WTC11 (cell line): ENCODE results near the gene SREBF2. TPM values are rescaled to one million over a fixed set of nuclear protein-coding genes. Genes with fewer than 3 reads are reported as not detected.
A peak's percentile ranks its signal among the peaks of the same experiment; 100 is the strongest.

Experiments used
- ATAC-seq: fragments of 200-7000 bp; cut with Tn5 transposase; 2 replicates; pipeline ENCODE4 v1.10.0; 2021; ENCODE audit warnings: mild to moderate bottlenecking, moderate library complexity
- CTCF ChIA-PET: fragments of 300-600 bp; sonication (Branson Sonifier 250); formaldehyde crosslinking; loops from one replicate; lab custom pipeline; 2021; ENCODE audit warnings: antibody characterized with exemption; lab: Charles Lee
- POLR2A ChIA-PET: fragments of 350-600 bp; sonication (Branson Sonifier 250); formaldehyde crosslinking; loops from one replicate; lab custom pipeline; 2021; ENCODE audit warnings: antibody characterized with exemption; lab: Charles Lee
- DNase-seq: peaks from one replicate; pipeline ENCODE4 v3.0.0; 2021; ENCODE audit warnings: low spot score
- H3K27ac Mint-ChIP-seq: 2 replicates; pipeline ENCODE4 v1.8.0; 2021; ENCODE audit warnings: mixed read lengths
- H3K27me3 Mint-ChIP-seq: 2 replicates; pipeline ENCODE4 v1.8.0; 2021; ENCODE audit warnings: low read depth, mild to moderate bottlenecking, moderate library complexity, mixed read lengths
- H3K36me3 Mint-ChIP-seq: 2 replicates; pipeline ENCODE4 v1.8.0; 2021; ENCODE audit warnings: mixed read lengths
- H3K4me1 Mint-ChIP-seq: 2 replicates; pipeline ENCODE4 v1.8.0; 2022; ENCODE audit warnings: mixed read lengths
- H3K4me3 Mint-ChIP-seq: 2 replicates; pipeline ENCODE4 v1.8.0; 2021; ENCODE audit warnings: mild to moderate bottlenecking, moderate library complexity, mixed read lengths
- H3K9me3 Mint-ChIP-seq: 2 replicates; pipeline ENCODE4 v1.8.0; 2021; ENCODE audit warnings: mixed read lengths
- ATF1 ChIP-seq: sonication (generic); formaldehyde crosslinking; IDR thresholded peaks from 2 replicates; pipeline ENCODE4 v1.8.1; 2023; ENCODE audit warnings: mild to moderate bottlenecking, moderate library complexity, missing genetic modification reagents
- ATF3 ChIP-seq: sonication (generic); formaldehyde crosslinking; conservative IDR thresholded peaks from 2 replicates; pipeline ENCODE4 v1.8.1; 2022; ENCODE audit warnings: mild to moderate bottlenecking, missing genetic modification reagents
- E2F5 ChIP-seq: sonication (generic); formaldehyde crosslinking; IDR thresholded peaks from 2 replicates; pipeline ENCODE4 v1.8.1; 2022; ENCODE audit warnings: mild to moderate bottlenecking, moderate library complexity, missing genetic modification reagents
- ESRRA ChIP-seq: sonication (generic); formaldehyde crosslinking; IDR thresholded peaks from 2 replicates; pipeline ENCODE4 v1.8.1; 2022; ENCODE audit warnings: mild to moderate bottlenecking, missing genetic modification reagents, borderline replicate concordance
- ETV6 ChIP-seq: sonication (generic); formaldehyde crosslinking; IDR thresholded peaks from 2 replicates; pipeline ENCODE4 v1.8.1; 2022; ENCODE audit warnings: mild to moderate bottlenecking, missing genetic modification reagents
- FOXJ3 ChIP-seq: sonication (generic); formaldehyde crosslinking; IDR thresholded peaks from 2 replicates; pipeline ENCODE4 v1.9.0; 2021; ENCODE audit warnings: missing genetic modification reagents, mild to moderate bottlenecking, borderline replicate concordance
- FOXK1 ChIP-seq: sonication (generic); formaldehyde crosslinking; IDR thresholded peaks from 2 replicates; pipeline ENCODE4 v1.8.0; 2022; ENCODE audit warnings: mild to moderate bottlenecking, moderate library complexity, missing genetic modification reagents
- GTF2I ChIP-seq: fragments of 250-450 bp; sonication (Bioruptor Pico); conservative IDR thresholded peaks from 2 replicates; pipeline ENCODE4 v1.4.0; 2021; ENCODE audit warnings: mild to moderate bottlenecking
- IRF1 ChIP-seq: sonication (generic); formaldehyde crosslinking; IDR thresholded peaks from 2 replicates; pipeline ENCODE4 v1.8.0; 2023; ENCODE audit warnings: missing genetic modification reagents
- ZNF416 ChIP-seq: fragments of 250-450 bp; sonication (Bioruptor Pico); IDR thresholded peaks from 2 replicates; pipeline ENCODE4 v1.9.0; 2021; ENCODE audit warnings: mild to moderate bottlenecking, inconsistent platforms
- ZNF532 ChIP-seq: fragments of 250-450 bp; sonication (Bioruptor Pico); IDR thresholded peaks from 2 replicates; pipeline ENCODE4 v1.9.0; 2021; ENCODE audit warnings: mild to moderate bottlenecking, borderline replicate concordance
- total RNA-seq: library from RNA; stranded (reverse); gene quantifications from 3 replicates; pipeline ENCODE4 v1.2.3, GENCODE V29; 2021
- TF ChIP-seq, protein P1 (sequence below): fragments of 250-450 bp; sonication (Bioruptor Pico); IDR thresholded peaks from 2 replicates; pipeline ENCODE4 v1.9.0; 2021; ENCODE audit warnings: mild to moderate bottlenecking
- TF ChIP-seq, protein P2 (sequence below): sonication (generic); formaldehyde crosslinking; IDR thresholded peaks from 2 replicates; pipeline ENCODE4 v1.8.1; 2023; ENCODE audit warnings: mild to moderate bottlenecking, missing genetic modification reagents, moderate library complexity
- TF ChIP-seq, protein P3 (sequence below): sonication (generic); formaldehyde crosslinking; IDR thresholded peaks from 2 replicates; pipeline ENCODE4 v1.8.0; 2022; ENCODE audit warnings: mild to moderate bottlenecking, missing genetic modification reagents
- TF ChIP-seq, protein P4 (sequence below): sonication (generic); formaldehyde crosslinking; IDR thresholded peaks from 2 replicates; pipeline ENCODE4 v1.8.0; 2022; ENCODE audit warnings: mild to moderate bottlenecking, missing genetic modification reagents
- TF ChIP-seq, protein P5 (sequence below): sonication (generic); formaldehyde crosslinking; IDR thresholded peaks from 2 replicates; pipeline ENCODE4 v1.8.0; 2023; ENCODE audit warnings: mild to moderate bottlenecking, missing genetic modification reagents
- TF ChIP-seq, protein P6 (sequence below): fragments of 250-450 bp; sonication (Bioruptor Pico); IDR thresholded peaks from 2 replicates; pipeline ENCODE4 v1.9.0; 2021; ENCODE audit warnings: mild to moderate bottlenecking

SREBF2 gene
- total RNA-seq, 1 experiment from 2014 or later: 151 TPM

DNA sequence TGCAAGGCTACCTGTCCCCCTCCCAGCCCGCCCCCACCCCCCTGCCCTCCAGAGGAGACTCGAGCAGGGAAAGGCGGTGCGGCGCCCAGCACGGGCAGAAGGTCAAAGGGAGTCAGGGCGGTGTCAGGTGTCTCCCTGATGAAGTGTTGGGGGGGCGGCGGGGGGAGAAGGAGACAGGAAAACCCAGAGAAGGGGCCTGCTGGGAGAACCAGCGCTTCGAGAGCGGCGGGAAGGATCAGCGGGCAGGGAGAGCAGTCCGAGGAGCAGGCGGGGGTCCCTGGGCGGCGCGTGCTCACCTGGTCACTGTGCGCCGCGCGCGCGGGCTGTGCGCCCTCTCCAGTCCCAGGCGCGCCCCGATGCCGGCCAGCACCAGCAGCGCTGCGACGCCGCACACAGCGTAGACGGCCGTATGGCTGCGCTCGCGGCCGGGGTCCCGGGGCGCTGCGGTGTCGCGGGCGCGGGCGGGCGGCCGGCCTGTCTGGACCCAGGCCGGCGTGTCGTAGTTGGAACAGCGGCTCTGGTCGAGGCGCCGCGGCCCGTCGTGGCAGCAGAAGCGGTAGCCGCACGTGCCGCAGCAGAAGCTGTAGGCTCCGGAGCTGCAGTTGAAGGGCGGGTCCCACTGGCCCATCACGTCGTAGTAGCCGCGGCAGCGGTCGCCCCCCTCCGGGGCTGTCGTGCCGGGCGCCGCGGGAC, 81.1 kb downstream of the SREBF2 start:
- ChIA-PET CTCF (interaction anchor here (0.8 to 3.0 kb wide), 5 partner anchors 12 to 217 kb away, joined by 4 to 21 read pairs (median 6); partner anchors contain the start of gene TNFRSF13C), POLR2A (interaction anchor here (0.5 kb wide), 1 partner anchor 467 kb away, joined by 3 read pairs; the partner anchor contains the start of gene TOB2)
- Mint-ChIP-seq H3K36me3 (no peaks in the 10 kb centered on the region), H3K4me3 (peak overlapping the region; percentile 36), H3K27ac (no peak overlapping the region), H3K9me3 (no peaks in the 10 kb centered on the region), H3K4me1 (peaks cover 27% of the 10 kb centered on the region), H3K27me3 (peaks cover 88% of the 10 kb centered on the region)
- DNase-seq (peak; percentile 67), ATAC-seq (peak; percentile 29)
- TF ChIP-seq GTF2I (no peak), IRF1 (CRISPR knock-in tag) (no peak), ETV6 (CRISPR knock-in tag) (no peak; the same call in 1 of the 2 replicates), FOXJ3 (CRISPR knock-in tag) (no peak), ATF3 (no peak), ESRRA (no peak), ZNF416 (CRISPR knock-in tag) (no peak), FOXK1 (CRISPR knock-in tag) (peak; percentile 30; the same call in 1 of the 2 replicates), ZNF532 (CRISPR knock-in tag) (no peak), E2F5 (CRISPR knock-in tag) (0 out of 2 replicates have a peak, but pooled peaks have one; percentile 24), ATF1 (CRISPR knock-in tag) (no peak)
- TF ChIP-seq, protein P1, sequence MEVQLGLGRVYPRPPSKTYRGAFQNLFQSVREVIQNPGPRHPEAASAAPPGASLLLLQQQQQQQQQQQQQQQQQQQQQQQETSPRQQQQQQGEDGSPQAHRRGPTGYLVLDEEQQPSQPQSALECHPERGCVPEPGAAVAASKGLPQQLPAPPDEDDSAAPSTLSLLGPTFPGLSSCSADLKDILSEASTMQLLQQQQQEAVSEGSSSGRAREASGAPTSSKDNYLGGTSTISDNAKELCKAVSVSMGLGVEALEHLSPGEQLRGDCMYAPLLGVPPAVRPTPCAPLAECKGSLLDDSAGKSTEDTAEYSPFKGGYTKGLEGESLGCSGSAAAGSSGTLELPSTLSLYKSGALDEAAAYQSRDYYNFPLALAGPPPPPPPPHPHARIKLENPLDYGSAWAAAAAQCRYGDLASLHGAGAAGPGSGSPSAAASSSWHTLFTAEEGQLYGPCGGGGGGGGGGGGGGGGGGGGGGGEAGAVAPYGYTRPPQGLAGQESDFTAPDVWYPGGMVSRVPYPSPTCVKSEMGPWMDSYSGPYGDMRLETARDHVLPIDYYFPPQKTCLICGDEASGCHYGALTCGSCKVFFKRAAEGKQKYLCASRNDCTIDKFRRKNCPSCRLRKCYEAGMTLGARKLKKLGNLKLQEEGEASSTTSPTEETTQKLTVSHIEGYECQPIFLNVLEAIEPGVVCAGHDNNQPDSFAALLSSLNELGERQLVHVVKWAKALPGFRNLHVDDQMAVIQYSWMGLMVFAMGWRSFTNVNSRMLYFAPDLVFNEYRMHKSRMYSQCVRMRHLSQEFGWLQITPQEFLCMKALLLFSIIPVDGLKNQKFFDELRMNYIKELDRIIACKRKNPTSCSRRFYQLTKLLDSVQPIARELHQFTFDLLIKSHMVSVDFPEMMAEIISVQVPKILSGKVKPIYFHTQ (CRISPR knock-in tag): no peak
- TF ChIP-seq, protein P2, sequence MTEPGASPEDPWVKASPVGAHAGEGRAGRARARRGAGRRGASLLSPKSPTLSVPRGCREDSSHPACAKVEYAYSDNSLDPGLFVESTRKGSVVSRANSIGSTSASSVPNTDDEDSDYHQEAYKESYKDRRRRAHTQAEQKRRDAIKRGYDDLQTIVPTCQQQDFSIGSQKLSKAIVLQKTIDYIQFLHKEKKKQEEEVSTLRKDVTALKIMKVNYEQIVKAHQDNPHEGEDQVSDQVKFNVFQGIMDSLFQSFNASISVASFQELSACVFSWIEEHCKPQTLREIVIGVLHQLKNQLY (CRISPR knock-in tag): no peak
- TF ChIP-seq, protein P3, sequence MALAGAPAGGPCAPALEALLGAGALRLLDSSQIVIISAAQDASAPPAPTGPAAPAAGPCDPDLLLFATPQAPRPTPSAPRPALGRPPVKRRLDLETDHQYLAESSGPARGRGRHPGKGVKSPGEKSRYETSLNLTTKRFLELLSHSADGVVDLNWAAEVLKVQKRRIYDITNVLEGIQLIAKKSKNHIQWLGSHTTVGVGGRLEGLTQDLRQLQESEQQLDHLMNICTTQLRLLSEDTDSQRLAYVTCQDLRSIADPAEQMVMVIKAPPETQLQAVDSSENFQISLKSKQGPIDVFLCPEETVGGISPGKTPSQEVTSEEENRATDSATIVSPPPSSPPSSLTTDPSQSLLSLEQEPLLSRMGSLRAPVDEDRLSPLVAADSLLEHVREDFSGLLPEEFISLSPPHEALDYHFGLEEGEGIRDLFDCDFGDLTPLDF: no peak
- TF ChIP-seq, protein P4, sequence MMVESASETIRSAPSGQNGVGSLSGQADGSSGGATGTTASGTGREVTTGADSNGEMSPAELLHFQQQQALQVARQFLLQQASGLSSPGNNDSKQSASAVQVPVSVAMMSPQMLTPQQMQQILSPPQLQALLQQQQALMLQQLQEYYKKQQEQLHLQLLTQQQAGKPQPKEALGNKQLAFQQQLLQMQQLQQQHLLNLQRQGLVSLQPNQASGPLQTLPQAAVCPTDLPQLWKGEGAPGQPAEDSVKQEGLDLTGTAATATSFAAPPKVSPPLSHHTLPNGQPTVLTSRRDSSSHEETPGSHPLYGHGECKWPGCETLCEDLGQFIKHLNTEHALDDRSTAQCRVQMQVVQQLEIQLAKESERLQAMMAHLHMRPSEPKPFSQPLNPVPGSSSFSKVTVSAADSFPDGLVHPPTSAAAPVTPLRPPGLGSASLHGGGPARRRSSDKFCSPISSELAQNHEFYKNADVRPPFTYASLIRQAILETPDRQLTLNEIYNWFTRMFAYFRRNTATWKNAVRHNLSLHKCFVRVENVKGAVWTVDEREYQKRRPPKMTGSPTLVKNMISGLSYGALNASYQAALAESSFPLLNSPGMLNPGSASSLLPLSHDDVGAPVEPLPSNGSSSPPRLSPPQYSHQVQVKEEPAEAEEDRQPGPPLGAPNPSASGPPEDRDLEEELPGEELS (CRISPR knock-in tag): peak; percentile 72; the same call in 1 of the 2 replicates
- TF ChIP-seq, protein P5, sequence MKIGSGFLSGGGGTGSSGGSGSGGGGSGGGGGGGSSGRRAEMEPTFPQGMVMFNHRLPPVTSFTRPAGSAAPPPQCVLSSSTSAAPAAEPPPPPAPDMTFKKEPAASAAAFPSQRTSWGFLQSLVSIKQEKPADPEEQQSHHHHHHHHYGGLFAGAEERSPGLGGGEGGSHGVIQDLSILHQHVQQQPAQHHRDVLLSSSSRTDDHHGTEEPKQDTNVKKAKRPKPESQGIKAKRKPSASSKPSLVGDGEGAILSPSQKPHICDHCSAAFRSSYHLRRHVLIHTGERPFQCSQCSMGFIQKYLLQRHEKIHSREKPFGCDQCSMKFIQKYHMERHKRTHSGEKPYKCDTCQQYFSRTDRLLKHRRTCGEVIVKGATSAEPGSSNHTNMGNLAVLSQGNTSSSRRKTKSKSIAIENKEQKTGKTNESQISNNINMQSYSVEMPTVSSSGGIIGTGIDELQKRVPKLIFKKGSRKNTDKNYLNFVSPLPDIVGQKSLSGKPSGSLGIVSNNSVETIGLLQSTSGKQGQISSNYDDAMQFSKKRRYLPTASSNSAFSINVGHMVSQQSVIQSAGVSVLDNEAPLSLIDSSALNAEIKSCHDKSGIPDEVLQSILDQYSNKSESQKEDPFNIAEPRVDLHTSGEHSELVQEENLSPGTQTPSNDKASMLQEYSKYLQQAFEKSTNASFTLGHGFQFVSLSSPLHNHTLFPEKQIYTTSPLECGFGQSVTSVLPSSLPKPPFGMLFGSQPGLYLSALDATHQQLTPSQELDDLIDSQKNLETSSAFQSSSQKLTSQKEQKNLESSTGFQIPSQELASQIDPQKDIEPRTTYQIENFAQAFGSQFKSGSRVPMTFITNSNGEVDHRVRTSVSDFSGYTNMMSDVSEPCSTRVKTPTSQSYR (CRISPR knock-in tag): no peak
- TF ChIP-seq, protein P6, sequence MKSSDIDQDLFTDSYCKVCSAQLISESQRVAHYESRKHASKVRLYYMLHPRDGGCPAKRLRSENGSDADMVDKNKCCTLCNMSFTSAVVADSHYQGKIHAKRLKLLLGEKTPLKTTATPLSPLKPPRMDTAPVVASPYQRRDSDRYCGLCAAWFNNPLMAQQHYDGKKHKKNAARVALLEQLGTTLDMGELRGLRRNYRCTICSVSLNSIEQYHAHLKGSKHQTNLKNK (CRISPR knock-in tag): no peak
